HG03571 (cell line): ENCODE data around the gene RAPSN.

Source experiments
- ATAC-seq: cut with Tn5 transposase; IDR thresholded peaks from one replicate; pipeline ENCODE4 v1.9.1; 2021; ENCODE audit not compliant: unreplicated experiment

RAPSN gene

DNA sequence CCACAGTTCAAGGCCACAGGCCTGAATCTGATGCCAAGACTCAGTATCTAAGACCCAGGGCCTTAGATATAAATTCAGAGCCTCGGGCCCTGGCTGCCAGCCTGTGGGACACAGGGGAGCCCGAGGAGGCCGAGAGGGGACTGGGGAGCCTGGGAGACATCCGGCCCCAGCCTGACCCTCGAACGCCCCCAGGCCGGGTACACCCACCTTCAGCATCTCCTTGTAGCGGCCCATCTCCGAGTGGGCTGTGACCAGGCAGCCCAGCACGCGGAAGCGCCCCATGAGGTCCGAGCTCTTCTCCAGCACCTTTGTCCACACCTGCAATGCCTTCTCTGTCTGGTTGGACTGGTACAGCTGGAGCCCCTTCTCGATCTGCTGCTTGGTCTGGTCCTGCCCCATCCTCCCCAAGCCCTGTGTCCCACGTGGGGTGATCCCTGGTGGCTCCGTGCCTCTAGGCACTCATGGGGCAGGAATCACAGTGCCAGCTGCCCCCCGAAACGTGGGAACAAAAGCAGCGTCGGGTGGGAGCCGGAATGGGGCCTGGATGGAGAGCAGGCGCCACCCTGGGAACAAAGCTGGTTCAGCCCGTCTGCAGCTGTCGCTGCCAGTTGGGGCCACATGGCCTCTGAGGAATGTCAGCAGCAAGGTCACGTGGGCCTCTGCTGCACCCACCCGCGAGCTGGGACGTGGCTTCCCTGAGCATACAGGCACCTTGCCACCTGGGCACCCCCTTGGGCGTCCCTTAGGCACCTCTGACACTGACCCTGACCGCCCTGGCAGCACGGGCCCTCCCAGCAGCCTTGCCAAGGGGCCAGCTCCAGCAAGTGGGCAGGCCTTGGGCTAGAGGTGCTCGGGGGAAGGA, at the start of gene RAPSN:
Gene RAPSN, minus strand, starts transcription at position 571 of the 862 bp plus-strand sequence. Its CDS starts 172 bp downstream, at position 399.
- ATAC-seq = no peak

- no peak for ATAC-seq
Measured at GRCh38 chr11:47498149-47498548, 49.2 kb upstream of the RAPSN start.

DNA sequence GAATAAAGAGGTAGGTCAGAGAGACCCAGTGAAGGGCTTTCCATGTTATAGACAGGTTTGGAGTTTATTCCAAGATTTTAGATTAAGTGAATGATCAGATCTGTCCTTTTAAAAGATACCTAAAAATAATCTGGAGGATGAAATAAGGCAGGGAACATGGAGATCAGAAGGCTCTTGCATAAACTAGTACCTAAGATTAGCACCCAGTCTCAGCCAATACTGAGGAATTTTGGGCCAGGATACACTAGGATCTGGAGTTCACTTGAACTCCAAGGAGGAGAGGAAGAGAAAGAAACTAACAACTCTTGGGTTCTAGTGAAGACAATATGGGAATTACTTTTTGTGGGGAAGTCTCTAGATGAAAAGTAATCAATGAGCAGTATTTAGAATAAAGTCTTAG, 47.9 kb upstream of the RAPSN start:
- no peak for ATAC-seq

DNA sequence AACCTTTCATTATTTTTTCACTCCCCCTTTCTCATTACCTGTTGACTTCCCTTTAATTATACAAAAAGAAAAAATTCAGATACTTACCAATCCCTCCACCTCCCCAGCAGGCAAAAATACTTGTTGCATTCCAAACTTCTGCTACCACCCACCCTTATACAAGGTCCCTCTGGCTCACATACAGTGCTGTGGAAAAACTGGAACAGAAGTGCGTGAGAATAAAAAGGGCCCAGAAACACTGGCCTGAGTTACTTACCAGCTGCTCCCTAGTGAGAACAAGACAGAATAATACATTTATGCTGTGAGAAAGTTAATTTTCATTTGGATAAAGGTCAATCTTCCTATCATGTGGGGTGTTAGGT, 46.9 kb upstream of the RAPSN start:
- ATAC-seq = no peak

GRCh38 chr11:47495011-47495855, 46.3 kb upstream of the RAPSN start:
- no peak for ATAC-seq

DNA sequence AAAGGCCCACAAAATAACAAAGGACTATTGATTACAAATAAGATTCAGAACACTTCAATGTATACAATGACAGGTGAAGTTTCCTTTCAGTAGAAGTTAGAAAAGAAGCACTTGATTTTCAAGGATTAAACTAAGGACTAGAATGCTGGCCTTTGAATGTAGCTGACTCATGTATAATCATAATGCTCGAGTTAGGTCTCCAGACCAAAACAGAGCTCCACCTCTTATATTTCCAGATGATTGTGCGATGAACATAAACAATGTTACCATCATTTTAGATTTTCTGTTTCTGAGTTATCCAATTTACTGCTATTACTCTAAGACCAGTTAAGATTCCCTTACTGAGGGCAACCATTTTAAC, 40.4 kb upstream of the RAPSN start:
- no peak for ATAC-seq

- no peak for ATAC-seq
Measured at GRCh38 chr11:47488674-47489394, 39.9 kb upstream of the RAPSN start.

GRCh38 chr11:47488111-47488510, 39.2 kb upstream of the RAPSN start:
- ATAC-seq = no peak

GRCh38 chr11:47487421-47487820, 38.5 kb upstream of the RAPSN start:
- no peak for ATAC-seq

DNA sequence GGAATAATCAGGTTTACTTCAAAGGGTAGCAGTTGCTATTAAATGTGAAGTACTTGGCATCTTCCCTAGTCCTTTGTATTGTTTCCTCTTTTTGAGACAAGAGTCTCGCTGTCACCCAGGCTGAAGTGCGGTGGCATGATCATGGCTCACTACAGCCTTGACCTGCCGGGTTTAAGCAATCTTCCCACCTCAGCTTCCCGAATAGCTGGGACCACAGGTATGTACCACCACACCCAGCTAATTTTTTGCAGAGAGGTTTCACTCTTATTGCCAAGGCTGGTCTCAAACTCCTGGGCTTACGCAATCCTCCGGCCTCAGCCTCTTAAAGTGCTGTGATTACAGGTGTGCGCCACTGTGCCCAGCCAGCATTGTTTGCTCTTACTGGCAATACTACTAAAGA, 36.2 kb upstream of the RAPSN start:
- ATAC-seq = no peak

GRCh38 chr11:47483457-47483856, 34.5 kb upstream of the RAPSN start:
- ATAC-seq = no peak

- ATAC-seq = no peak
Measured at GRCh38 chr11:47480762-47481161, 31.8 kb upstream of the RAPSN start.

DNA sequence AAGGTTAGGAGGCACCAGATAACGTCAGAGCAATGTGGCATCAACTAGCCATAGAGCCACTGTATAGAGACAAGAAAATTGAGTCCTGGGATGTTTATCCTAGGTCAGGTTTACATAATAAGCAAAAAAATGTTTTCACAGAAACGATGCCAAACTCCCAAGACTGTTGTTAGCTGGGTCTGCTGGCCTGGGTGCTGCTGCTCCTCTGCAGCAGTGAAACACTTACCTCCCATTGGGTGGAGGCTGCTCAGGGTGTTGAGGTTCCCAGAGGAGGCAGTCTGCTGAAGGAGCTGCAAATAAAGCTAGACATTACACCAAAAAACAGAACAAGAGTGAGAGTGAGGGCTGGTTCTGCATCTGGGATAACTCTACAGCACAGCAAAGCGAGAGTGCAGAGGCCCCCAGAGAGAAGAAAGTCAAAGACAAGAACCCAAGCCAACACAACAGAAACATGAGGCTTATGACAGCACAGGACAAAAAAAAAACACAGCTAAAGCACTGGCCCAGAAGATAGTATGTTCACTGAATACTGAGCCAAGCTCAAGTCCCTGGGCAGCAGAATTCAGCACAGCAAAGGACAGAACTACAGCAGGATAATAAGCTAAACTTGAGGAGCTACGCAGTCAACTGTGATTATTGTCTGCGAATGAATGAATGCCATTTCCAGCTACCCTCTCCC, 29.9 kb upstream of the RAPSN start:
- ATAC-seq = no peak

DNA sequence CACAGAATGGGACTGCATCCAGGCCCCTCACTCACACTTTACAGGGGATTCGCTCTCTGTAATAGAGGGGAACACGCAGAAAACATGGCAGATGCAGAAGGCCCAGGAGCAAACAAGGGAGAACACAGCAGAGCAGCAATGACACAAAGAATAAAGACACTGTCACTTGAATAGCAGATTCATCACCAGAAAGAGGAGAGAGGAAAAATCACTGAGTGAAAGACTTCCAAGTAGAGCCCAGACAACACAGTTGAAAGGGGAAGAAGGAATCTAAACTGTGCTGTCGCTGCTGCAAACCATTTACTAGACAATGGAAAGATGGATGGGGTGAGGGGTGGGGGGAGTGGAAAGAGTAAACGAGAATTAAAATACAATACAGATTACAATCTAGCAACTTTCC, 28.8 kb upstream of the RAPSN start:
- no peak for ATAC-seq

DNA sequence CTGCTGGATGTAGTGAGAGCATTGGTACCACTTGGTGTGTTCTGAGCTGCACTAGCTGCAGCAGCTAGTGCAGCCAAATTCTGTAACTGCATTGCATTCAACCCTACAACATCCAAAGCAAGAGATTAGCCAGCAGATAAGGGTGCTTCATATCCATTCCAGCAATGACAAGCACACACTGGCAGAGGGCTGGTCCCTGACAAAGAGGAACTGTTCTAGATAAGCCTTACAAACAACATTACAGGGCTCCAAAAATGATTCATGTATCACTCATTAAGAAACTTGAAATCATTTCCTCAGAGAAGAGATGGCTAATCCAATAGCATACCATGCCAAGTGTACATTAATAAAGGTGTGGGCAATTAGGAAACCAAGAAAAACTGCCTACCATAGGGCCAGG, 28.4 kb upstream of the RAPSN start:
- ATAC-seq = no peak

- ATAC-seq = no peak
Measured at GRCh38 chr11:47470671-47471070, 21.7 kb upstream of the RAPSN start.

DNA sequence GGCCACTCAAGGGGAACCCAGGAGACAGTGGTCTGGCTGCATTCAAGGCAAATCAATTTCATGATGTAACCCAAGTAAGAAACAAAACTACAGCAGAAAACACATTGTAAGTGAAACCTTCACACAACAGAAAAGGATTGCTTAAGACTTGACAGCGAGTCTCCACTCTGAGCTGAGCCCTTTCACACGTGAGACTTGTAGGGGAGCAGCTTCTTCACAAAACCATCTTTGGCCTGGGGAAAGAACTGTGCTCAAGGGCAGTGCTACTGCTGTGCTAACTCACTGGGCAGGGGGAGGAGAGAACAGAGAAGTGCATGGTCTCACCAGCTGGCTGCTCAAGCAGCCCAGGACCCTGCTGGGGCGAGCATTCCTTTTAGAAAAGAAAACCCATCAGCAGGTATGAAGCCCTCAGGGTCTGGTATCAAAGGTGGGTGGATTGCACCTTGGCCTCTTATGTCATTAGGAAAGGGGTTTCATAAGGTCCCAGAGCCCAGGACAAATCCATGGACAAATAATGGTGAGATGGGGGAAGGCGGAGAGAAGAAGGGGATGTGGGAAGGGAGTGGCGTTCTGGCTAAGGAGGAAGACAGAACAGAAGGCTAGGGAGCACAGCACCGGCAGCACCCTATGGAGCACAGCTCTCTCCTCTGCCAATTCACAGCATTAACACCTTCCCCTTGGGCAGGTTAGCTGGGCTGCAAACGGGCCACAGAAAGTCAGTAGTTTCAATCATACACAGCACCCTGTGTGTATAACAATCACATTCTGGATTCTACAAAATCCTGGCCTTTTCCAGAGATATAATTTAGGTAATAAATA, 20.6 kb upstream of the RAPSN start:
- no peak for ATAC-seq

- no peak for ATAC-seq
Measured at GRCh38 chr11:47468598-47469214, 19.8 kb upstream of the RAPSN start.

- ATAC-seq = no peak
Measured at GRCh38 chr11:47467357-47467756, 18.4 kb upstream of the RAPSN start.
